OCI-LY1 (cell line): ENCODE measurements around the gene PHF23.
A peak's percentile ranks its signal among the peaks of the same experiment; 100 is the strongest.

Experiments
- H2AFZ ChIP-seq: fragments of 200-600 bp; sonication (generic), shearing (Covaris generic); 2 replicates; pipeline ENCODE4 v1.6.0; 2014; ENCODE audit warnings: antibody characterized with exemption, mild to moderate bottlenecking, low read length
- H3F3A ChIP-seq: fragments of 200-600 bp; sonication (generic), shearing (Covaris generic); 2 replicates; pipeline ENCODE4 v1.6.0; 2014; ENCODE audit warnings: mild to moderate bottlenecking, antibody characterized with exemption, low read length, moderate library complexity; ENCODE audit not compliant: insufficient read depth
- H3K27ac ChIP-seq: fragments of 200-600 bp; sonication (generic); 2 replicates; pipeline ENCODE4 v1.5.1; 2014; ENCODE audit warnings: low read length, mixed run types, mild to moderate bottlenecking, low read depth; ENCODE audit not compliant: poor library complexity, severe bottlenecking
- H3K27me3 ChIP-seq: fragments of 200-600 bp; sonication (generic); 2 replicates; pipeline ENCODE4 v1.6.0; 2014; ENCODE audit warnings: antibody characterized with exemption, mild to moderate bottlenecking, low read length, moderate library complexity; ENCODE audit not compliant: insufficient read depth
- H3K36me3 ChIP-seq: fragments of 200-600 bp; sonication (generic); 2 replicates; pipeline ENCODE4 v1.6.1; 2014; ENCODE audit warnings: mild to moderate bottlenecking, antibody characterized with exemption, low read length, moderate library complexity, mixed read lengths; ENCODE audit not compliant: insufficient read depth
- H3K4me1 ChIP-seq: fragments of 200-600 bp; sonication (generic); 2 replicates; pipeline ENCODE4 v1.5.1; 2014; ENCODE audit warnings: mild to moderate bottlenecking, low read length, moderate library complexity; ENCODE audit not compliant: insufficient read depth, severe bottlenecking
- H3K4me2 ChIP-seq: fragments of 200-600 bp; sonication (generic), shearing (Covaris generic); 2 replicates; pipeline ENCODE4 v1.6.1; 2014; ENCODE audit warnings: low read length
- H3K4me3 ChIP-seq: fragments of 200-600 bp; sonication (generic); 2 replicates; pipeline ENCODE4 v1.5.1; 2014; ENCODE audit warnings: low read length, low read depth, mild to moderate bottlenecking, mixed read lengths; ENCODE audit not compliant: poor library complexity, severe bottlenecking
- H3K79me2 ChIP-seq: fragments of 200-600 bp; shearing (Covaris generic); 2 replicates; pipeline ENCODE4 v1.6.1; 2016; ENCODE audit warnings: mixed run types, low read length, mixed read lengths; ENCODE audit not compliant: insufficient read depth
- H3K9ac ChIP-seq: fragments of 200-600 bp; sonication (generic), shearing (Covaris generic); 2 replicates; pipeline ENCODE4 v1.6.1; 2014; ENCODE audit warnings: mild to moderate bottlenecking, low read length, mixed read lengths
- H3K9me2 ChIP-seq: fragments of 200-600 bp; sonication (generic), shearing (Covaris generic); 2 replicates; pipeline ENCODE4 v1.6.1; 2014; ENCODE audit warnings: low read depth, mild to moderate bottlenecking, low read length, mixed read lengths
- H3K9me3 ChIP-seq: fragments of 200-600 bp; shearing (Covaris generic); 2 replicates; pipeline ENCODE4 v1.6.1; 2014; ENCODE audit warnings: low read length, mixed read lengths
- H4K20me1 ChIP-seq: fragments of 200-600 bp; sonication (generic), shearing (Covaris generic); 2 replicates; pipeline ENCODE4 v1.6.0; 2016; ENCODE audit warnings: mild to moderate bottlenecking, low read length; ENCODE audit not compliant: insufficient read depth
- EZH2 ChIP-seq: fragments of 200-600 bp; sonication (generic), shearing (Covaris generic); IDR thresholded peaks from 2 replicates; pipeline ENCODE4 v1.8.0; 2017; ENCODE audit warnings: borderline replicate concordance, mixed run types, mild to moderate bottlenecking, antibody characterized with exemption, low read length, moderate library complexity, mixed read lengths
- TF ChIP-seq, protein P1 (sequence below): fragments of 200-600 bp; sonication (generic), shearing (Covaris generic); IDR thresholded peaks from 2 replicates; pipeline ENCODE4 v1.5.1; 2017; ENCODE audit warnings: mild to moderate bottlenecking, antibody characterized with exemption, low read length, moderate library complexity, mixed read lengths

PHF23 gene

DNA sequence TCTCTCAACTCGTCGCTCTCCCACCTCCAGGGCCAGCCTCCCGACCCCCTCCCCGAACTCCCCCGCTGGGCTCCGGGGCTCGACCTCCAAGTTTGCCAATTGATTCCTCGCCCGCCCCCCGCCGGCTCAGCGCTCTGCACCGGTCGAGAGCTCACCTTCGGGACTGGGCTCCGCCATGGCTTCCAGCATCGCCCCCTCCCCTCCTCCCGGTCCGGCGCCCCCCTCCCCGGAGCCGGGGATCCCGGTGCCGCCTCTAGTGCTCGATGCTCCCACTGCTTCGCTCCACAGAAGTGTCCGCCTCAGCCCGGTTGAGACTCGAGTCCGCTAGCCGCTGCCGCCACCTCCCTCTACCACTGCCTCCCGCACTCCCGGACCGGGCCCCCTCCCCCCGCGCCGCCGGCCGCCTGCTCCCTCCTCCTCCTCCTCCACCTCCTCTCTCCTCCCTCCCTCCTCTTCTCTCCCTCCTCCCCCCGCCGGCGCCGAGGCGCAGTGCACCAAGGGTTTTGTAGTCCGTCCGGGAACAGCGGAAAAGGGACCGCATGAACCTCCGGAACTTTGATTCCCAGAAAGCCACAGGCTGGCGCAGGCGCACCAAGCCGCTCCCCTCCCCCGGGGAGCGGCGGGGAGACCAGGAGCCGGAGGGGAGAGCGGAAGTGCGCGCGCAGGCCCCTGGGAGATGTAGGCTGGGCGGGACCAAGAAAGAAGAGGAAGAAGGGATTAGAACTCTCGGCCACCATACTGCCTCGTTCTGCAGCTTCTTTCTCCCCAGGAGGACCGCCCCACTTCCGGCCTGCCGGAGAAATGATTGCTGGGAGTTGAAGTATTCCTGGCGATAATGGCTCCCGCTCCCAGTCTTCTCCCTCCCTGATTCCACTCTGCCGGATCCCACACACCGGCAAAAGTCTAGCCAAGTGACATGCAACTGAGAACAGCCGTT, at the start of gene PHF23:
PHF23 (minus strand) TSS at position 367 of the 937 bp plus-strand sequence; CDS start at position 189, 178 bp downstream.
- 0 out of 2 replicates have a peak, but pooled peaks cover 10% of the 10 kb centered on the region for H3F3A ChIP-seq
- peak within 1 kb of the TSS; percentile 81 for H3K27ac ChIP-seq
- peaks cover 7% of the 10 kb centered on the region; the same call in 1 of the 2 replicates for H3K79me2 ChIP-seq
- peaks cover 54% of the 10 kb centered on the region for H3K36me3 ChIP-seq
- H3K9me2 ChIP-seq = no peaks in the 10 kb centered on the region
- H4K20me1 ChIP-seq = no peaks in the 10 kb centered on the region
- peak within 1 kb of the TSS; percentile 94 for H3K4me2 ChIP-seq
- peak within 1 kb of the TSS; percentile 98 for H3K4me3 ChIP-seq
- H3K9me3 ChIP-seq = no peaks in the 10 kb centered on the region
- peak within 1 kb of the TSS; percentile 100 for H3K9ac ChIP-seq
- peaks cover 57% of the 10 kb centered on the region for H3K4me1 ChIP-seq
- H2AFZ ChIP-seq = no peak within 1 kb of the TSS
- no peaks in the 10 kb centered on the region for H3K27me3 ChIP-seq
- TF ChIP-seq EZH2 = no peak
- TF ChIP-seq, protein P1, sequence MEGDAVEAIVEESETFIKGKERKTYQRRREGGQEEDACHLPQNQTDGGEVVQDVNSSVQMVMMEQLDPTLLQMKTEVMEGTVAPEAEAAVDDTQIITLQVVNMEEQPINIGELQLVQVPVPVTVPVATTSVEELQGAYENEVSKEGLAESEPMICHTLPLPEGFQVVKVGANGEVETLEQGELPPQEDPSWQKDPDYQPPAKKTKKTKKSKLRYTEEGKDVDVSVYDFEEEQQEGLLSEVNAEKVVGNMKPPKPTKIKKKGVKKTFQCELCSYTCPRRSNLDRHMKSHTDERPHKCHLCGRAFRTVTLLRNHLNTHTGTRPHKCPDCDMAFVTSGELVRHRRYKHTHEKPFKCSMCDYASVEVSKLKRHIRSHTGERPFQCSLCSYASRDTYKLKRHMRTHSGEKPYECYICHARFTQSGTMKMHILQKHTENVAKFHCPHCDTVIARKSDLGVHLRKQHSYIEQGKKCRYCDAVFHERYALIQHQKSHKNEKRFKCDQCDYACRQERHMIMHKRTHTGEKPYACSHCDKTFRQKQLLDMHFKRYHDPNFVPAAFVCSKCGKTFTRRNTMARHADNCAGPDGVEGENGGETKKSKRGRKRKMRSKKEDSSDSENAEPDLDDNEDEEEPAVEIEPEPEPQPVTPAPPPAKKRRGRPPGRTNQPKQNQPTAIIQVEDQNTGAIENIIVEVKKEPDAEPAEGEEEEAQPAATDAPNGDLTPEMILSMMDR = no peak

DNA sequence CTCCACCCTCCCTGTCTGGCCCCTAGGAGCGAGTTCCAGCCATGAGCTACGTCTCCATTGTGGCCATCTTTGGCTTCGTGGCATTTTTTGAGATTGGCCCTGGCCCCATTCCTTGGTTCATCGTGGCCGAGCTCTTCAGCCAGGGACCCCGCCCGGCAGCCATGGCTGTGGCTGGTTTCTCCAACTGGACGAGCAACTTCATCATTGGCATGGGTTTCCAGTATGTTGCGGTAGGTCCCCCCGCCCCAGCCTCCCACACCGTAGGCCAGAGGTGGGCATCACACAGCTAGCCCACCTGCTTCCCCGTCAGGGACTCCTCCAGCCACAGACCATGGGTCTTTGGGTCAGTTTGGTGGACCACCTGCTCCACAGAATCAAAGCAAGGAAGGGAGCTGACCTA, 46.4 kb upstream of the PHF23 start:
- Histone ChIP-seq H3K79me2 (no peaks in the 10 kb centered on the region), H3K9me2 (no peaks in the 10 kb centered on the region), H3K27ac (no peak overlapping the region), H3K4me1 (peaks cover 14% of the 10 kb centered on the region), H2AFZ (no peak overlapping the region), H3K9me3 (no peaks in the 10 kb centered on the region), H3K4me3 (no peak overlapping the region), H3K4me2 (no peak overlapping the region), H4K20me1 (no peaks in the 10 kb centered on the region), H3K9ac (no peak overlapping the region), H3K36me3 (no peaks in the 10 kb centered on the region), H3K27me3 (peaks cover 12% of the 10 kb centered on the region), H3F3A (no peaks in the 10 kb centered on the region)
- TF ChIP-seq EZH2 = no peak
- TF ChIP-seq, protein P1 = no peak

DNA sequence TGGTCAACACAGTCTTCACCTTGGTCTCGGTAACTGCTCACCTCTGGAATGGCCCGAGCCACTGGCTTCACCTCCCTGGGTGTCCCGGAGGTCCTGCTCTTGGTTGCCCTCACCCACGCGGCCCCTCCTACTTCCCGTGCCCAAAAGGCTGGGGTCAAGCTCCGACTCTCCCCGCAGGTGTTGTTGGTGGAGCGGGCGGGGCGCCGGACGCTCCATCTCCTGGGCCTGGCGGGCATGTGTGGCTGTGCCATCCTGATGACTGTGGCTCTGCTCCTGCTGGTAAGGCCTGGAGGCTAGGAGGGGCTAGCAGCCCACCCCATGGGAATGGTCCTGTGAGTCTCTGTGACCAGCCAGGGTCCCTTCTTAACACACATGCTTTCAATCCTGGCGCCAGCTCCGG, 45.7 kb upstream of the PHF23 start:
- H3K4me3 ChIP-seq = no peak overlapping the region
- peaks cover 15% of the 10 kb centered on the region for H3K4me1 ChIP-seq
- H3K36me3 ChIP-seq = no peaks in the 10 kb centered on the region
- H3K79me2 ChIP-seq = no peaks in the 10 kb centered on the region
- H3K9me3 ChIP-seq = no peaks in the 10 kb centered on the region
- H2AFZ ChIP-seq = no peak overlapping the region
- no peaks in the 10 kb centered on the region for H4K20me1 ChIP-seq
- peaks cover 12% of the 10 kb centered on the region for H3K27me3 ChIP-seq
- no peak overlapping the region for H3K9ac ChIP-seq
- H3K27ac ChIP-seq = no peak overlapping the region
- no peaks in the 10 kb centered on the region for H3K9me2 ChIP-seq
- H3F3A ChIP-seq = no peaks in the 10 kb centered on the region
- TF ChIP-seq EZH2 = no peak
- TF ChIP-seq, protein P1 = no peak
- H3K4me2 ChIP-seq = no peak overlapping the region
